Uterus (tissue), 4 donors: ENCODE results near the gene DMD. TPM values are rescaled to one million over a fixed set of nuclear protein-coding genes. Genes with fewer than 3 reads are reported as not detected.

Source experiments
- DNase-seq, 2 donors: peaks; one replicate each; pipeline ENCODE4 v3.0.0-alpha.2; 2019 to 2020
- H3K27ac ChIP-seq, 2 donors: fragments of 200-600 bp; sonication (generic); 1 replicate in 1 of 2; 2 replicates in 1 of 2; pipeline ENCODE4 v1.5.1; 2016 to 2018
- H3K27me3 ChIP-seq, 2 donors: fragments of 200-600 bp; sonication (generic); one replicate each; pipeline ENCODE4 v1.5.1; 2018 to 2019; ENCODE audit warnings: control low read depth in 1 of 2
- H3K36me3 ChIP-seq, 2 donors: fragments of 200-600 bp; sonication (generic); one replicate each; pipeline ENCODE4 v1.5.1; 2019; ENCODE audit warnings: control low read depth in 1 of 2
- H3K4me1 ChIP-seq, 2 donors: fragments of 200-600 bp; sonication (generic); one replicate each; pipeline ENCODE4 v1.5.1; 2018 to 2019; ENCODE audit warnings: control low read depth in 1 of 2
- H3K4me3 ChIP-seq, 2 donors: fragments of 200-600 bp; sonication (generic); 1 replicate in 1 of 2; 2 replicates in 1 of 2; pipeline ENCODE4 v1.5.1; 2018 to 2019; ENCODE audit warnings: mild to moderate bottlenecking in 1 of 2
- H3K9me3 ChIP-seq, 2 donors: fragments of 200-600 bp; sonication (generic); one replicate each; pipeline ENCODE4 v1.5.1; 2019; ENCODE audit warnings: control low read depth in 1 of 2
- CTCF ChIP-seq, 4 experiments: fragments of 200-600 bp in 2 of 4; fragments of 450-650 bp in 2 of 4; sonication (generic) in 2 of 4; IDR thresholded peaks; one replicate each; pipeline ENCODE4 v1.5.1; 2016 to 2019; ENCODE audit warnings: antibody characterized with exemption in 4 of 4, mild to moderate bottlenecking in 2 of 4, moderate library complexity in 1 of 4
- POLR2A ChIP-seq, 2 donors: fragments of 450-650 bp; IDR thresholded peaks; one replicate each; pipeline ENCODE4 v1.6.1; 2016; ENCODE audit warnings: antibody characterized with exemption in 2 of 2, mild to moderate bottlenecking in 1 of 2, moderate library complexity in 1 of 2
- intact Hi-C: fragments of 100-400 bp; cut with DNase I; formaldehyde crosslinking; loops from one replicate; pipeline ENCODE4 v1.15.1; 2023; ENCODE audit warnings: low total_unique reads
- total RNA-seq, 4 donors: library from RNA; depleted of rRNA in 3 of 4; stranded (reverse); fragments of >200 nt in 3 of 4; gene quantifications; one replicate each; pipeline versions ENCODE4 v1.1.0 to v1.2.4, GENCODE V29; 2014 to 2023
- donor health status: DM: yes; HTN: yes; CAD: no.

Gene DMD
- total RNA-seq, 4 donors from 2014 or later, result 73.8 to 147 (median 97.8) TPM

GRCh38 chrX:31265383-31265782, 1946.0 kb downstream of the DMD start:
- no peaks in the 10 kb centered on the region for H3K27me3 ChIP-seq
- H3K27ac ChIP-seq, result no peak overlapping the region
- TF ChIP-seq CTCF (IDR thresholded peaks at IDR 0.05) (no peak), POLR2A (IDR thresholded peaks at IDR 0.05) (no peak)
- DNase-seq, result no peak
- H3K4me3 ChIP-seq, result no peak overlapping the region
- H3K36me3 ChIP-seq, result no peaks in the 10 kb centered on the region
- intact Hi-C loops, result no loop called here
- H3K4me1 ChIP-seq, result no peaks in the 10 kb centered on the region
- no peaks in the 10 kb centered on the region for H3K9me3 ChIP-seq

GRCh38 chrX:31260351-31260750, 1951.0 kb downstream of the DMD start:
- H3K27me3 ChIP-seq, result no peaks in the 10 kb centered on the region
- intact Hi-C loops, result no loop called here
- no peak overlapping the region for H3K27ac ChIP-seq

GRCh38 chrX:31258166-31258565, 1953.2 kb downstream of the DMD start:
- TF ChIP-seq CTCF (IDR thresholded peaks at IDR 0.05) (no peak), POLR2A (IDR thresholded peaks at IDR 0.05) (no peak)
- H3K27ac ChIP-seq, result no peak overlapping the region
- no peaks in the 10 kb centered on the region for H3K36me3 ChIP-seq
- intact Hi-C loops, result no loop called here
- H3K4me1 ChIP-seq, result no peaks in the 10 kb centered on the region
- H3K27me3 ChIP-seq, result no peaks in the 10 kb centered on the region
- no peaks in the 10 kb centered on the region for H3K9me3 ChIP-seq
- no peak for DNase-seq
- H3K4me3 ChIP-seq, result no peak overlapping the region

More at GRCh38 chrX:31260351-31260750, 1951.0 kb downstream of the DMD start:
- Histone ChIP-seq H3K9me3 (no peaks in the 10 kb centered on the region), H3K4me3 (no peak overlapping the region), H3K4me1 (no peaks in the 10 kb centered on the region), H3K36me3 (no peaks in the 10 kb centered on the region)
- DNase-seq, result no peak
- TF ChIP-seq CTCF (IDR thresholded peaks at IDR 0.05) (no peak), POLR2A (IDR thresholded peaks at IDR 0.05) (no peak)

GRCh38 chrX:31255310-31256033, 1955.9 kb downstream of the DMD start:
- intact Hi-C loops, result no loop called here
- H3K36me3 ChIP-seq, result no peaks in the 10 kb centered on the region
- TF ChIP-seq CTCF (IDR thresholded peaks at IDR 0.05) (no peak), POLR2A (IDR thresholded peaks at IDR 0.05) (no peak)
- no peaks in the 10 kb centered on the region for H3K27me3 ChIP-seq
- H3K9me3 ChIP-seq, result no peaks in the 10 kb centered on the region
- no peaks in the 10 kb centered on the region for H3K4me1 ChIP-seq
- no peak overlapping the region for H3K27ac ChIP-seq
- no peak for DNase-seq
- no peak overlapping the region for H3K4me3 ChIP-seq

GRCh38 chrX:31252133-31252532, 1959.2 kb downstream of the DMD start:
- Histone ChIP-seq H3K9me3 (no peaks in the 10 kb centered on the region), H3K36me3 (no peaks in the 10 kb centered on the region), H3K27me3 (no peaks in the 10 kb centered on the region), H3K4me3 (no peak overlapping the region), H3K27ac (no peak overlapping the region), H3K4me1 (no peaks in the 10 kb centered on the region)
- intact Hi-C loops, result no loop called here
- TF ChIP-seq CTCF (IDR thresholded peaks at IDR 0.05) (no peak), POLR2A (IDR thresholded peaks at IDR 0.05) (no peak)
- no peak for DNase-seq
